DOHH2 (cell line): Measurements from ENCODE around the gene FAM111B.

Experiments
- CTCF ChIP-seq: fragments of 200-600 bp; sonication (generic); IDR thresholded peaks from one replicate; pipeline ENCODE4 v1.5.1; 2014; ENCODE audit warnings: antibody characterized with exemption, mild to moderate bottlenecking, low read depth, low read length; ENCODE audit not compliant: poor library complexity, severe bottlenecking
- EZH2phosphoT487 ChIP-seq: fragments of 200-600 bp; sonication (generic); IDR thresholded peaks from 2 replicates; pipeline ENCODE4 v1.6.1; 2017; ENCODE audit warnings: borderline replicate concordance, mild to moderate bottlenecking, antibody characterized with exemption, low read length, moderate library complexity, mixed read lengths

GRCh38 chr11:59141191-59141590, 34.2 kb downstream of the FAM111B start:
- no peak for TF ChIP-seq CTCF
- no peak for TF ChIP-seq EZH2phosphoT487
